ENCODE results near the gene STOML3.

The STOML3 gene

DNA sequence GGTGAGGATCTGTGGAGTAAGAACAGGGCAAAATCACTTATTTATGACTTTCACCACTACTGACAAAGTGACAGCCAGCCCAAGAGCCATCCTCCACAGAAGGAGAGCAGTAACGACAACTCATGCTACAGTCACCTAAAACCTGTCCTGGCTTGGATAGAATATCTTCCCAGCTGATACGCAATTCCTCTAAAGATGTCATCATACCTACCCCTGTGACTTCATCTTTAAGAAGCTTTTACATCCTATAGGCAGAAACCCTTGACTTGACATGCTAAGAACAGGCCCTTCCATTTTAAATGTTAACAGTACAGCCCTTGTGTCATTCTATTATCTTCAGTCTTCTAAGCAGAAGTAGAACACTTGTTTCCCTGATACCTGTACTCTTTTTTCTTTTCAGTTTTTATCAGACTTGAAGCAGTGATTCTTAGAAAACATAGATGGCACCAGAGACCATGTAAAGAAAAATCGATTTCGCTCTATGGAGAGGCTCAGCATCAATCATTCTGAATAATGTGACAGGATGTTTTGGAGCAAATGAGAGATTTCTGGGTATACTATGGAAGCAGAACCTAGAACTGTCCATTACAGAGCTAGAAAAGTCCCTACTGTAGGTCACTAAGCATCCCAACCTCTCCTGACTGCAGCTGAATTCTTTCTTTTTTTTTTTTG, 20.1 kb downstream of the STOML3 start:
- Mint-ChIP-seq H3K9me3 (no peaks in the 10 kb centered on the region), H3K36me3 (ENCODE audit: insufficient read depth) (no peaks in the 10 kb centered on the region), H3K4me3 (no peak overlapping the region), H3K4me1 (no peaks in the 10 kb centered on the region), H3K27ac (ENCODE audit: low read depth) (no peak overlapping the region), H3K27me3 (peaks cover 13% of the 10 kb centered on the region)
- no peak for DNase-seq (ENCODE audit: low spot score in 2 of 2)
- ATAC-seq (replicated peaks; ENCODE audit: extremely low read depth, poor library complexity, severe bottlenecking), result no peak

DNA sequence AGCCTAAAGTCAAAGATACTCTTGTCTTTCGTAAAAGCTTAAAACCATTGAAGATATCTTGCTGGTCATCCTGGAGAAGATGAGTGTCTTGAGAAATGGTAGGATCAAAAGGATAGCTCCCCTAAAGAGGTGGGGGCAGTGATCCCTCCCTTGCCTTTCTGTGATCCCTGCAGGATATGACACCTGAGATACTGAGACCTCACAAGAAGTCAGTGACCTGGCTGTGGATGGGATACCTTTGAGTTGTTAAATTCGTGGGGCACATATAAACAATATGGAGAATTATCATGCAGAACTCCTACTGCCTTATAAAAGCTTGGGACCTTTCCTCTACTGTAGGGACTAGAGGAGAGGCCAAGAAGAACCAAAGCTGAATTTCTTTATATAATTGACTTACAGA, 21.4 kb downstream of the STOML3 start:
- DNase-seq (ENCODE audit: low spot score in 2 of 2) (no peak), ATAC-seq (replicated peaks; ENCODE audit: extremely low read depth, poor library complexity, severe bottlenecking) (no peak)
- Mint-ChIP-seq H3K36me3 (ENCODE audit: insufficient read depth) (no peaks in the 10 kb centered on the region), H3K9me3 (no peaks in the 10 kb centered on the region), H3K4me1 (no peaks in the 10 kb centered on the region), H3K4me3 (no peak overlapping the region), H3K27me3 (peaks cover 26% of the 10 kb centered on the region), H3K27ac (ENCODE audit: low read depth) (no peak overlapping the region)

DNA sequence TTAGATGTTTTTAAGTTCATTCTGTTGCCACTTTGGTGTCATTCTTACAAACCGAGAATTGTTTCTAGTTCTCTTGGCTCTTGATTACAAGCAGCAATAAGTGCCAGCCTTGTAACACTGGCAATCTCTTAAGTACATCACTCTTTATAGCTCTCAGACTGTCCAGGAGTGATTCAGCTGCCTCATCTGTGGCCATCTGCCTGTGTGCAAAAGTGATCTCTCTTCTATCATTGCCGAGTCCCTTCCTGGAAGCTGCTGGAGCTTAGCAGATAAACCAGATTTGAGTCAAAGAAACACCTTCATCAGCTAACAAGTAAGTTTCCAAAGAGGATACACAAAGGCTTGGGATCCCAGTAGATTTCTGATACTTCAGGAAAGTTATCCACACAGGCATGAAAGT, 23.2 kb downstream of the STOML3 start:
- no peaks in the 10 kb centered on the region for H3K9me3 Mint-ChIP-seq
- no peak overlapping the region for H3K4me3 Mint-ChIP-seq
- DNase-seq (ENCODE audit: low spot score in 2 of 2), result no peak
- no peak overlapping the region for H3K27ac Mint-ChIP-seq (ENCODE audit: low read depth)
- peaks cover 32% of the 10 kb centered on the region for H3K27me3 Mint-ChIP-seq
- no peak for ATAC-seq (replicated peaks; ENCODE audit: extremely low read depth, poor library complexity, severe bottlenecking)
- H3K4me1 Mint-ChIP-seq, result no peaks in the 10 kb centered on the region
- no peaks in the 10 kb centered on the region for H3K36me3 Mint-ChIP-seq (ENCODE audit: insufficient read depth)

DNA sequence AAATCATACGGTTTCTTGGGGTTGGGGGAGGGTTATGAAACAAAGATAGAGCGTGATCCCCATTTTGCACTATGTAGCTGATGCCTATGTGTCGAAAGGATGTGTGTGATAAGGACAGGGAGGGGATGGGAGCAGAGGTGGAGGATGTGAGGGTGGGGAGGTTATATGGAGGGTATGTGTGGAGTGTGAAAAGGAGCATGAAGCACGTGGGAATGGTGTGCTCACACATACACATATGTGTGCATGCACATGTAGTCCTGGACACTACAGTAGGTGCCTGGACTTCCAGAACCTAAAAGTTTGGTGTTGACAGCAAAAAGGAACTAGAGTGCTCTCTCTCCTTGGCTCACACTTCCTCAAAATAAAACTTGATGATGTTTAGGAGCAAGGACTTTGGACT, 25.4 kb downstream of the STOML3 start:
- Mint-ChIP-seq H3K27ac (ENCODE audit: low read depth) (no peak overlapping the region), H3K4me1 (no peaks in the 10 kb centered on the region), H3K9me3 (no peaks in the 10 kb centered on the region), H3K4me3 (no peak overlapping the region), H3K27me3 (peaks cover 45% of the 10 kb centered on the region), H3K36me3 (ENCODE audit: insufficient read depth) (no peaks in the 10 kb centered on the region)
- DNase-seq (ENCODE audit: low spot score in 2 of 2), result no peak
- ATAC-seq (replicated peaks; ENCODE audit: extremely low read depth, poor library complexity, severe bottlenecking), result no peak

DNA sequence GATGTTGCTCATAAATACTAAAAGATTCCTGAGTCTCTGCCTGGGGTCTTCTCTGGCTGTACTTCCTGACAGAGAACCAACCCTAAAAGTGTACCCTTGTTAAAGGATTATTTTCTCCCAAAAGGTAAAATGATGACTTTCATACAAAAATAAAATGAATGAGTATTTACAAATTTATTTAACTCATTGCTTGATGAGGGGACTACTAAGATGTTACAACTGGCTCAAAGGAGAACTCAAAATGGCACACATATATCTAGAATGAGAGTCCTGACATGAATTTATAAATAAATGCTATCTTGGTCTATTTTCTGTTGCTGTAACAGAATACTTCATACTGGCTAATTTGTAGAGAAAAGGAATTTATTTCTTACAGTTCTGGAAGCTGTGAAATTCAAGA, 30.5 kb downstream of the STOML3 start:
- ATAC-seq (replicated peaks; ENCODE audit: extremely low read depth, poor library complexity, severe bottlenecking), result no peak

DNA sequence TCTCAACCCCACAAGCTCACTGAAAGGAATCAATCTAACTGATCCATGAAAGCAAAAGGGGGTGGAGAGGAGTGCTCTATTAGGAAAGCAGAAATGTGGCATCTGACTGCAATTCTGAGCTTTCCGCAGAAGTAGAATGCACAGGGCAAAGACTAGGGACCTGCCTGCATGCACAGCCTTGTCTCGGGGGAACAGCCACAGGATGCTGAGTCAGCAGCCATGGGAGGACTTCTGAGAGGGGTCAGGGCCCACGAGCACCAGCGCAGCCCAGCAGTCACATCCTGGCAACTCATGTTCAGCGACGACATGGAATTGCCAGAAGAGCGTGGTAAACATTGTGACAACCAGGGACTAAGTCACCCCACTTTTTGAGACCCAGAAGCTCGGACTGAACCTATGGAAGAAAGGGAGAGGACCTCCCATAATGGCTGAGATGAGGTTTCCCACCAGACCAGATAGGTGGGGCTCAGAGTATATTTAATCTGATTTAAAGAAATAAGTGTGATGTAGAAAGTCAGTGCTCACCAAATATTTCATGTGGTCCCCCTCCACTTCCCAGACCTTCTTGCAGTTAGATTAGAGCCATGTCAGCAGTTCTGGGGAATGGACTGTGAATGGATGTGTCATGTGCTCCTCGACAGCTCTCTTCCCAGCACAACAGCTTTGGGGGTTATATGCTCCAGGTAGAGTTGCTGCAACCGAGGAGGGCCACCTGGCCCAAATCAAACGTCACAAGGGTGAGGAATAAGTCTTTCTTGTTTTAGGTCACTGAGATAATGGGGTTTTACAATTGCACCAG, 32.6 kb downstream of the STOML3 start:
- Mint-ChIP-seq H3K9me3 (no peaks in the 10 kb centered on the region), H3K4me3 (no peak overlapping the region), H3K36me3 (ENCODE audit: insufficient read depth) (peaks cover 2% of the 10 kb centered on the region), H3K27me3 (peaks cover 36% of the 10 kb centered on the region), H3K4me1 (no peaks in the 10 kb centered on the region), H3K27ac (ENCODE audit: low read depth) (no peak overlapping the region)
- no peak for DNase-seq (ENCODE audit: low spot score in 2 of 2)
- ATAC-seq (replicated peaks; ENCODE audit: extremely low read depth, poor library complexity, severe bottlenecking), result no peak

More for the DNA sequence above, 30.5 kb downstream of the STOML3 start:
- no peak overlapping the region for H3K4me3 Mint-ChIP-seq
- peaks cover 42% of the 10 kb centered on the region for H3K27me3 Mint-ChIP-seq
- H3K4me1 Mint-ChIP-seq, result no peaks in the 10 kb centered on the region
- no peaks in the 10 kb centered on the region for H3K9me3 Mint-ChIP-seq
- DNase-seq (ENCODE audit: low spot score in 2 of 2), result no peak
- H3K36me3 Mint-ChIP-seq (ENCODE audit: insufficient read depth), result peaks cover 2% of the 10 kb centered on the region
- no peak overlapping the region for H3K27ac Mint-ChIP-seq (ENCODE audit: low read depth)

GRCh38 chr13:38954844-38955243, 35.8 kb downstream of the STOML3 start:
- H3K27me3 Mint-ChIP-seq, result peaks cover 23% of the 10 kb centered on the region
- no peaks in the 10 kb centered on the region for H3K9me3 Mint-ChIP-seq
- peaks cover 2% of the 10 kb centered on the region for H3K36me3 Mint-ChIP-seq (ENCODE audit: insufficient read depth)
- no peak overlapping the region for H3K4me3 Mint-ChIP-seq
- DNase-seq (ENCODE audit: low spot score in 2 of 2) (no peak), ATAC-seq (replicated peaks; ENCODE audit: extremely low read depth, poor library complexity, severe bottlenecking) (no peak)
- no peaks in the 10 kb centered on the region for H3K4me1 Mint-ChIP-seq
- no peak overlapping the region for H3K27ac Mint-ChIP-seq (ENCODE audit: low read depth)

DNA sequence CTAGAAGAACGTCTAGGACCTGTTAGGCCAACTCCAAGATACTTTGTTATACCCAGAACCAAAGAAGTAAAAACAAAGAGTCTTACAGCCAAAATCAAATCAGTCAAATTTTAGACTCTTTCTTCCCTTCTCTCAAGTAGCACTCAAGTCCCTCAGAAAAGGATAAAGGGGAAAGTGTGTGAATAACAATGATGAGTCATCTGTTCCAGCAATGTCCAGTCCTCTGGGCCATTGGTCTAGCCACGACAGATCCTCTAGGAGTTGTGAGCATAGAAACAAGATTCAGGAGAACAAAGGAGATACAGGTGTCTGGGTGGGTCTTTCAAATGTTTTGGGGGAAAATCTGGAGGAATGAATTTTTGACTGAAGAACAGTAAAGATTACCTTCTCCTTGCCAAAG, 36.3 kb downstream of the STOML3 start:
- Mint-ChIP-seq H3K27ac (ENCODE audit: low read depth) (no peak overlapping the region), H3K4me3 (no peak overlapping the region), H3K9me3 (no peaks in the 10 kb centered on the region), H3K36me3 (ENCODE audit: insufficient read depth) (peaks cover 2% of the 10 kb centered on the region), H3K4me1 (no peaks in the 10 kb centered on the region), H3K27me3 (peaks cover 20% of the 10 kb centered on the region)
- no peak for DNase-seq (ENCODE audit: low spot score in 2 of 2)
- no peak for ATAC-seq (replicated peaks; ENCODE audit: extremely low read depth, poor library complexity, severe bottlenecking)

DNA sequence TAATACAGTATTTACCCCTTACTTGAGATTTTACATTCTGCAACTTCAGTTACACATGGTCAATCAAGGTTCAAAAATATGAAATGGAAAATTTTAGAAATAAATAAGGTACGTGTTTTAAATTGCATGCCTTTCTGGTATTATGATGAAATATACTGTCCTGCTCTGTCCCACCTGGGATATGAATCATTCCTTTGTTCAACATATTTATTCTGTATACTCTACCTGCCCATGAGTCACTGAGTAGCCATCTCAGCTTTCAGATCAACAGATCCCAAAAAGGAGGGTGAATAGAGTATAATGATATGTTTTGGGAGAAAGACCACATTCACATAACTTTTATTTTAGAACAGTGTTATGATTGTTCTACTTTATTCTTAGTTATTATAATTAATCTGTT, 37.8 kb downstream of the STOML3 start:
- no peak for DNase-seq (ENCODE audit: low spot score in 2 of 2)
- Mint-ChIP-seq H3K36me3 (ENCODE audit: insufficient read depth) (no peaks in the 10 kb centered on the region), H3K27ac (ENCODE audit: low read depth) (no peak overlapping the region), H3K4me3 (no peak overlapping the region), H3K27me3 (peaks cover 10% of the 10 kb centered on the region), H3K9me3 (no peaks in the 10 kb centered on the region), H3K4me1 (no peaks in the 10 kb centered on the region)
- no peak for ATAC-seq (replicated peaks; ENCODE audit: extremely low read depth, poor library complexity, severe bottlenecking)

GRCh38 chr13:38951525-38952313, 38.9 kb downstream of the STOML3 start:
- H3K4me1 Mint-ChIP-seq, result no peaks in the 10 kb centered on the region
- no peak overlapping the region for H3K4me3 Mint-ChIP-seq
- ATAC-seq (replicated peaks; ENCODE audit: extremely low read depth, poor library complexity, severe bottlenecking), result no peak
- DNase-seq (ENCODE audit: low spot score in 2 of 2), result no peak
- peaks cover 17% of the 10 kb centered on the region for H3K27me3 Mint-ChIP-seq
- no peaks in the 10 kb centered on the region for H3K36me3 Mint-ChIP-seq (ENCODE audit: insufficient read depth)
- no peaks in the 10 kb centered on the region for H3K9me3 Mint-ChIP-seq
- H3K27ac Mint-ChIP-seq (ENCODE audit: low read depth), result no peak overlapping the region

DNA sequence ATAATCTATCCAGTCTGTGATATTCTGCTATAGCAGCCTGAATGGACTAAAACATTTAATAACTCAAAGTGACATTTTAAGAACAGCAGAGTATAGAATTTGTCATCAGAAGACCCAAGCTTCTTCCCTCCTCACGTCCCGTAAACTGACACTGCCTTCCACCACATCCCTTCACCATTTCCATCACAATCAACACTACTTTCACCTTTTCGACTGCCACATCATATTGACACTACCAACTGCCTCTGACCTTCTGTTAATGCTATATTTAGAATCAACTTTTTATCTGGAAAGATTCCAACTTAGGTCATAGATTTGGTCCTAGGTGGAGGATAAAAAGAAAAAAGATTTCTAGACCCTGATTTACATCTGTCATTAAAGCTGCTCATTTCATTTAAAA, 39.6 kb downstream of the STOML3 start:
- Mint-ChIP-seq H3K9me3 (no peaks in the 10 kb centered on the region), H3K27ac (ENCODE audit: low read depth) (no peak overlapping the region), H3K4me1 (no peaks in the 10 kb centered on the region), H3K27me3 (peaks cover 17% of the 10 kb centered on the region), H3K4me3 (no peak overlapping the region), H3K36me3 (ENCODE audit: insufficient read depth) (no peaks in the 10 kb centered on the region)
- DNase-seq (ENCODE audit: low spot score in 2 of 2) (no peak), ATAC-seq (replicated peaks; ENCODE audit: extremely low read depth, poor library complexity, severe bottlenecking) (no peak)

- H3K9me3 Mint-ChIP-seq, result no peaks in the 10 kb centered on the region
- no peaks in the 10 kb centered on the region for H3K36me3 Mint-ChIP-seq (ENCODE audit: insufficient read depth)
- ATAC-seq (replicated peaks; ENCODE audit: extremely low read depth, poor library complexity, severe bottlenecking) (no peak), DNase-seq (ENCODE audit: low spot score in 2 of 2) (no peak)
- no peak overlapping the region for H3K27ac Mint-ChIP-seq (ENCODE audit: low read depth)
- H3K4me1 Mint-ChIP-seq, result no peaks in the 10 kb centered on the region
- peaks cover 7% of the 10 kb centered on the region for H3K27me3 Mint-ChIP-seq
- no peak overlapping the region for H3K4me3 Mint-ChIP-seq
Observed at GRCh38 chr13:38947054-38947453, 43.6 kb downstream of the STOML3 start.

DNA sequence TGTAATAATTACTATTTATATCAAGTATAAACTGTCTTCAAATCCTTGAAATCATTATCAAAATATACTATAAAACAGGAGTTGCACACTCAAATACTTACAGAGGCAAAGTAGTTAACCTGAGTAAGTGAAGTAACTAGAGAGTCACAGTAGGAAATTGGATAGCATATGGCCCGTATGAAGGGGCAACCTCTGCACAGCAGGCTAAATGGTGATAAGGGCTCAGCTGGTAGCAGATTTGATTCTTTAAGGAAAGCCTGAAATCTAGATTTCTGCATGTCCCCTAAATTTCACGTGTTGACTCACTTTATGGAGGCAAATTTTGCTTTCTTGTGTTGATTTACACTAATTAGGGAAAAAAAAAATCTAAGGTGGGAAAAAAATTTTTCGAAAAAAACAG, 46.4 kb downstream of the STOML3 start:
- no peak for DNase-seq (ENCODE audit: low spot score in 2 of 2)
- no peaks in the 10 kb centered on the region for H3K9me3 Mint-ChIP-seq
- H3K4me1 Mint-ChIP-seq, result no peaks in the 10 kb centered on the region
- no peak for ATAC-seq (replicated peaks; ENCODE audit: extremely low read depth, poor library complexity, severe bottlenecking)
- no peaks in the 10 kb centered on the region for H3K36me3 Mint-ChIP-seq (ENCODE audit: insufficient read depth)
- no peak overlapping the region for H3K27ac Mint-ChIP-seq (ENCODE audit: low read depth)
- H3K4me3 Mint-ChIP-seq, result no peak overlapping the region
- peaks cover 7% of the 10 kb centered on the region for H3K27me3 Mint-ChIP-seq
